ENCODE results near the gene FARS2.

GRCh38 chr6:5681480-5681879 is 420.2 kb downstream of the FARS2 start:
- TF ChIP-seq IRF2 (CRISPR knock-in tag; IDR thresholded peaks at IDR 0.05) (no peak), ZNF41 (CRISPR knock-in tag; conservative IDR thresholded peaks at IDR 0.05) (no peak), MEF2D (tag; conservative IDR thresholded peaks at IDR 0.05; ENCODE audit: low read depth) (no peak), ZNF512 (tag; IDR thresholded peaks at IDR 0.05) (no peak)
